Measurements from ENCODE around the gene SIGLEC5. TPM values are rescaled to one million over a fixed set of nuclear protein-coding genes. Genes with fewer than 3 reads are reported as not detected.

Gene SIGLEC5
- total RNA-seq, 1 donor from 2014 or later = not detected

DNA sequence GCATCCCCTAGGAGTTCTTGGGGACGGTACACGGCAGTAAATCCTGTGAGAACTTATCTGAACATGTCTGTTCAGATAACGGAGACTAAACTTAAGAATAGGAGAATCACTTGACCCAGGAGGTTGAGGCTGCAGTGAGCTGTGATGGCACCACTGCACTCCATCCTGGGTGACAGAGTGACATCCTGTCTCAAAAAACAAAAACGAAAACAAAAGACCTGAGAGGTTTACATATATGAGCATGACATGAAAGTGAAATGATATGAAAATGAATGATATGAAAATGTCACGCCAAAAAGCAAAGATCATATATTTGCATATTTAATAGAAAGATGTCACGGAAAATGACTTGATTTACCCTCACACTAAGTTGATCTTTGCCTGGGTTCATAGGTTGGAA lies 53.4 kb downstream of the SIGLEC5 start:
- H3K27me3 Mint-ChIP-seq (ENCODE audit: unreplicated experiment) = no peaks in the 10 kb centered on the region
- peaks cover 10% of the 10 kb centered on the region for H3K4me1 Mint-ChIP-seq (ENCODE audit: unreplicated experiment)
- no peak for DNase-seq (ENCODE audit: extremely low spot score, unreplicated experiment)
- no peaks in the 10 kb centered on the region for H3K9me3 Mint-ChIP-seq (ENCODE audit: unreplicated experiment)
- peaks cover 39% of the 10 kb centered on the region for H3K36me3 Mint-ChIP-seq (ENCODE audit: unreplicated experiment)
- no peak overlapping the region for H3K4me3 Mint-ChIP-seq (ENCODE audit: unreplicated experiment)
- TF ChIP-seq, protein P1, sequence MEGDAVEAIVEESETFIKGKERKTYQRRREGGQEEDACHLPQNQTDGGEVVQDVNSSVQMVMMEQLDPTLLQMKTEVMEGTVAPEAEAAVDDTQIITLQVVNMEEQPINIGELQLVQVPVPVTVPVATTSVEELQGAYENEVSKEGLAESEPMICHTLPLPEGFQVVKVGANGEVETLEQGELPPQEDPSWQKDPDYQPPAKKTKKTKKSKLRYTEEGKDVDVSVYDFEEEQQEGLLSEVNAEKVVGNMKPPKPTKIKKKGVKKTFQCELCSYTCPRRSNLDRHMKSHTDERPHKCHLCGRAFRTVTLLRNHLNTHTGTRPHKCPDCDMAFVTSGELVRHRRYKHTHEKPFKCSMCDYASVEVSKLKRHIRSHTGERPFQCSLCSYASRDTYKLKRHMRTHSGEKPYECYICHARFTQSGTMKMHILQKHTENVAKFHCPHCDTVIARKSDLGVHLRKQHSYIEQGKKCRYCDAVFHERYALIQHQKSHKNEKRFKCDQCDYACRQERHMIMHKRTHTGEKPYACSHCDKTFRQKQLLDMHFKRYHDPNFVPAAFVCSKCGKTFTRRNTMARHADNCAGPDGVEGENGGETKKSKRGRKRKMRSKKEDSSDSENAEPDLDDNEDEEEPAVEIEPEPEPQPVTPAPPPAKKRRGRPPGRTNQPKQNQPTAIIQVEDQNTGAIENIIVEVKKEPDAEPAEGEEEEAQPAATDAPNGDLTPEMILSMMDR (IDR thresholded peaks at IDR 0.05) = no peak
- H3K27ac Mint-ChIP-seq (ENCODE audit: unreplicated experiment) = no peak overlapping the region

DNA sequence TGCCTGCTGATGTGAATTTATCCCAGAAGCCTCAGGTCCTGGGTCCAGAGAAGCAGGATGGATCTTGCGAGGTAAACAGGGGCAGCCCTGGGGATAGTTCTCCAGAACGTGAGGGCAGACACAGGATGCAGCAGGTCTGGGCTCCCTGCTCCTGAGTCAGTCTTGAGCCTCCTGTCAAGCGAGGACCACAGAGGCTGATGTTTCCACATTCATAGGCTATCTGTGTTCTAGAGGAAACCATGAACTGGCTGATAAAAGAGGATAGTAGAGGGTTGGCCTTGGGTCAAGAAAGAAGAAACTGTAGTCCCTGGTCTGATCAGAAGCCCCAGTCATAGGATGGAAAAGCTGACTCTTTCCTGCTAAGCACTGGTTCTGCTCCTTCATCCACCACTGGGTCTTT lies 56.9 kb downstream of the SIGLEC5 start:
- TF ChIP-seq, protein P1 (IDR thresholded peaks at IDR 0.05) = no peak
- no peaks in the 10 kb centered on the region for H3K9me3 Mint-ChIP-seq (ENCODE audit: unreplicated experiment)
- no peak overlapping the region for H3K27ac Mint-ChIP-seq (ENCODE audit: unreplicated experiment)
- H3K36me3 Mint-ChIP-seq (ENCODE audit: unreplicated experiment) = peaks cover 19% of the 10 kb centered on the region
- no peak overlapping the region for H3K4me3 Mint-ChIP-seq (ENCODE audit: unreplicated experiment)
- peaks cover 10% of the 10 kb centered on the region for H3K27me3 Mint-ChIP-seq (ENCODE audit: unreplicated experiment)
- DNase-seq (ENCODE audit: extremely low spot score, unreplicated experiment) = no peak
- H3K4me1 Mint-ChIP-seq (ENCODE audit: unreplicated experiment) = peaks cover 18% of the 10 kb centered on the region

DNA sequence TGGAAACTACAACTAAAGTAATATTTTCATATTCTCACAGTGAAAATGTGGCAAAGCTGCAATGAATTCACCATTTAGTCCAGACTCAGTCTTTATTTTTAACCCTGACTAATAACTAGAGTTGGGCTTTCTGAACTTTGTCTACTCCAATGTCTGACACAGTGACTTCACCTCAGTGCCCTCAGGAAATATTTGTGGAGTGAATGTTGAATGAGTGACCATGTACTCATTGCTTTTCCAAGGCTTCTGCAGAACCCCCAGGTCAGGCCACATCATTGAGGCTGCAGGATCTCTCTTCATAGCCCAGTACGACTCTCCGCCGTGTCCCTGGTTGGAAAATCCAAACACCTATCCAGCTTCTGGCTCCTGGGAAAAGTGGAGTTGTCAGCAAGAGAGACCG lies 57.3 kb downstream of the SIGLEC5 start:
- TF ChIP-seq, protein P1 (IDR thresholded peaks at IDR 0.05) = no peak

DNA sequence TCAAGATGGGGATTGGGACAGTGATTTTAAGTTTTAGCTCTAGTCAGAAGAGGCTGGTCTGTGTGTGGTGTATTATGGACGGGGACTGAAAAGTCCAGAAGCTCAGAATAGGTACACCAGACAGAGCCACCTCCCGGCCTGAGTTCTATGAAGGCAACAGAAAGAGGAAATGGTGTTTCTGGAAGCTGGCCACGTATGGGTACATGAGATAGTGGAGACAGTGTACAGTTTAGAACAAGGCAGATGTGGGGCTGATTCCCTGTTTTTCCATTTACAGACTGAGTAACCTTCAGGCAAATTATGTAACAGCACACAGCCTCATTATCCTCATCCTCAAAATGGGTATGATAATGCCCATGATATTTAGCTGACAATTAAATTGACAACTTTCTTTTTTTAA lies 57.8 kb downstream of the SIGLEC5 start:
- H3K36me3 Mint-ChIP-seq (ENCODE audit: unreplicated experiment) = peaks cover 19% of the 10 kb centered on the region
- H3K9me3 Mint-ChIP-seq (ENCODE audit: unreplicated experiment) = no peaks in the 10 kb centered on the region
- H3K27ac Mint-ChIP-seq (ENCODE audit: unreplicated experiment) = no peak overlapping the region
- peaks cover 18% of the 10 kb centered on the region for H3K4me1 Mint-ChIP-seq (ENCODE audit: unreplicated experiment)
- peaks cover 16% of the 10 kb centered on the region for H3K27me3 Mint-ChIP-seq (ENCODE audit: unreplicated experiment)
- TF ChIP-seq, protein P1 (IDR thresholded peaks at IDR 0.05) = no peak
- H3K4me3 Mint-ChIP-seq (ENCODE audit: unreplicated experiment) = peak overlapping the region; percentile 86
- DNase-seq (ENCODE audit: extremely low spot score, unreplicated experiment) = no peak

More for the DNA sequence above, 57.3 kb downstream of the SIGLEC5 start:
- peaks cover 19% of the 10 kb centered on the region for H3K36me3 Mint-ChIP-seq (ENCODE audit: unreplicated experiment)
- peaks cover 18% of the 10 kb centered on the region for H3K4me1 Mint-ChIP-seq (ENCODE audit: unreplicated experiment)
- DNase-seq (ENCODE audit: extremely low spot score, unreplicated experiment) = no peak
- H3K4me3 Mint-ChIP-seq (ENCODE audit: unreplicated experiment) = peak overlapping the region; percentile 86
- H3K27me3 Mint-ChIP-seq (ENCODE audit: unreplicated experiment) = peaks cover 14% of the 10 kb centered on the region
- H3K27ac Mint-ChIP-seq (ENCODE audit: unreplicated experiment) = no peak overlapping the region
- H3K9me3 Mint-ChIP-seq (ENCODE audit: unreplicated experiment) = no peaks in the 10 kb centered on the region

DNA sequence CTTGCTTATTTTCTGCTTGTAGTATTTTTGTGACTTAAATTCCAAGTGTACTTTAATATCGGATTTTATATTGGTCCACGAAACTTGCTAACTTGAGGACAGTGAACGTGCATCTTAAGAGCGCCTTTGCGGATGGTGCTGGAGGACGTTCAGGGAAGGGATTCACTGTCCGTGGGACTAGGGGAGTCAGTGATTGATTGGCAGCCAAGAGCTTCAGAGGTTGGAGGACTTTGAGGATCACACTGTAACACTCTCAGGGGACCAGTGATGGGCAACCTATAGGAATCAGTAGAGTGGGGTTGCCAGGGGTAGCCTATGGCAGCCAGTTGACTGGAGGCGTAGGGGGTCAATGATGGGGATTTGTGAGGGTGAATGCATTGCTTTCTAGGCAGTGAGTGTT lies 58.6 kb downstream of the SIGLEC5 start:
- DNase-seq (ENCODE audit: extremely low spot score, unreplicated experiment) = no peak
- no peaks in the 10 kb centered on the region for H3K9me3 Mint-ChIP-seq (ENCODE audit: unreplicated experiment)
- H3K36me3 Mint-ChIP-seq (ENCODE audit: unreplicated experiment) = peaks cover 12% of the 10 kb centered on the region
- H3K4me3 Mint-ChIP-seq (ENCODE audit: unreplicated experiment) = peak overlapping the region; percentile 86
- peaks cover 18% of the 10 kb centered on the region for H3K4me1 Mint-ChIP-seq (ENCODE audit: unreplicated experiment)
- TF ChIP-seq, protein P1 (IDR thresholded peaks at IDR 0.05) = no peak
- peak overlapping the region; percentile 84 for H3K27ac Mint-ChIP-seq (ENCODE audit: unreplicated experiment)
- peaks cover 20% of the 10 kb centered on the region for H3K27me3 Mint-ChIP-seq (ENCODE audit: unreplicated experiment)
